Measurements from ENCODE around the gene PRR19. TPM values are rescaled to one million over a fixed set of nuclear protein-coding genes. Genes with fewer than 3 reads are reported as not detected.

The PRR19 gene
- polyA plus RNA-seq, 1 donor, result 0.91 TPM

GRCh38 chr19:42351079-42351735 lies 49.3 kb downstream of the PRR19 start:
- H3K4me1 ChIP-seq (ENCODE audit: control insufficient read depth, insufficient read depth, low read length), result no peaks in the 10 kb centered on the region
- H3K36me3 ChIP-seq (ENCODE audit: control insufficient read depth, insufficient read depth, low read length), result peaks cover 70% of the 10 kb centered on the region
- no peak overlapping the region for H3K4me3 ChIP-seq (ENCODE audit: low read length)
- WGBS (ENCODE audit: insufficient coverage, low lambda C conversion rate), result no CpG with 5 or more reads among the region's 21 CpGs
- no peak overlapping the region for H3K27ac ChIP-seq (ENCODE audit: low read length)
- no peaks in the 10 kb centered on the region for H3K27me3 ChIP-seq (ENCODE audit: control insufficient read depth, insufficient read depth, low read length)
- H3K9me3 ChIP-seq (ENCODE audit: control insufficient read depth, low read depth, low read length), result no peaks in the 10 kb centered on the region
- DNase-seq, result no peak

- WGBS (ENCODE audit: insufficient coverage, low lambda C conversion rate), result no CpG with 5 or more reads among the region's 31 CpGs
- H3K27me3 ChIP-seq (ENCODE audit: control insufficient read depth, insufficient read depth, low read length), result no peaks in the 10 kb centered on the region
- H3K36me3 ChIP-seq (ENCODE audit: control insufficient read depth, insufficient read depth, low read length), result peaks cover 83% of the 10 kb centered on the region
- H3K27ac ChIP-seq (ENCODE audit: low read length), result no peak overlapping the region
- no peaks in the 10 kb centered on the region for H3K9me3 ChIP-seq (ENCODE audit: control insufficient read depth, low read depth, low read length)
- no peak overlapping the region for H3K4me3 ChIP-seq (ENCODE audit: low read length)
- no peak for DNase-seq
- H3K4me1 ChIP-seq (ENCODE audit: control insufficient read depth, insufficient read depth, low read length), result no peaks in the 10 kb centered on the region
These were observed 50.6 kb downstream of the PRR19 start for GRCh38 chr19:42352301-42353259.

- WGBS (ENCODE audit: insufficient coverage, low lambda C conversion rate), result no CpG with 5 or more reads among the region's 29 CpGs
- no peak for DNase-seq
- no peaks in the 10 kb centered on the region for H3K9me3 ChIP-seq (ENCODE audit: control insufficient read depth, low read depth, low read length)
- no peaks in the 10 kb centered on the region for H3K27me3 ChIP-seq (ENCODE audit: control insufficient read depth, insufficient read depth, low read length)
- H3K27ac ChIP-seq (ENCODE audit: low read length), result no peak overlapping the region
- no peak overlapping the region for H3K4me3 ChIP-seq (ENCODE audit: low read length)
- peaks cover 84% of the 10 kb centered on the region for H3K36me3 ChIP-seq (ENCODE audit: control insufficient read depth, insufficient read depth, low read length)
- H3K4me1 ChIP-seq (ENCODE audit: control insufficient read depth, insufficient read depth, low read length), result peaks cover 5% of the 10 kb centered on the region
These were observed 51.5 kb downstream of the PRR19 start for GRCh38 chr19:42353341-42354015.

GRCh38 chr19:42355896-42356295 lies 54.0 kb downstream of the PRR19 start:
- WGBS (ENCODE audit: insufficient coverage, low lambda C conversion rate), result no CpG with 5 or more reads among the region's 12 CpGs
- Histone ChIP-seq H3K36me3 (ENCODE audit: control insufficient read depth, insufficient read depth, low read length) (peaks cover 79% of the 10 kb centered on the region), H3K27me3 (ENCODE audit: control insufficient read depth, insufficient read depth, low read length) (no peaks in the 10 kb centered on the region), H3K9me3 (ENCODE audit: control insufficient read depth, low read depth, low read length) (no peaks in the 10 kb centered on the region), H3K27ac (ENCODE audit: low read length) (no peak overlapping the region), H3K4me1 (ENCODE audit: control insufficient read depth, insufficient read depth, low read length) (peaks cover 5% of the 10 kb centered on the region), H3K4me3 (ENCODE audit: low read length) (no peak overlapping the region)
- DNase-seq, result no peak

GRCh38 chr19:42356686-42357085 lies 54.8 kb downstream of the PRR19 start:
- Histone ChIP-seq H3K27ac (ENCODE audit: low read length) (no peak overlapping the region), H3K4me1 (ENCODE audit: control insufficient read depth, insufficient read depth, low read length) (peaks cover 5% of the 10 kb centered on the region), H3K4me3 (ENCODE audit: low read length) (no peak overlapping the region), H3K27me3 (ENCODE audit: control insufficient read depth, insufficient read depth, low read length) (no peaks in the 10 kb centered on the region), H3K36me3 (ENCODE audit: control insufficient read depth, insufficient read depth, low read length) (peaks cover 79% of the 10 kb centered on the region), H3K9me3 (ENCODE audit: control insufficient read depth, low read depth, low read length) (no peaks in the 10 kb centered on the region)
- no peak for DNase-seq
- no CpG with 5 or more reads among the region's 15 CpGs for whole genome bisulfite sequencing (ENCODE audit: insufficient coverage, low lambda C conversion rate)

GRCh38 chr19:42357290-42357689 lies 55.4 kb downstream of the PRR19 start:
- no peak overlapping the region for H3K4me3 ChIP-seq (ENCODE audit: low read length)
- H3K36me3 ChIP-seq (ENCODE audit: control insufficient read depth, insufficient read depth, low read length), result peaks cover 80% of the 10 kb centered on the region
- no CpG with 5 or more reads among the region's 12 CpGs for WGBS (ENCODE audit: insufficient coverage, low lambda C conversion rate)

More at GRCh38 chr19:42357290-42357689, 55.4 kb downstream of the PRR19 start:
- Histone ChIP-seq H3K27ac (ENCODE audit: low read length) (no peak overlapping the region), H3K27me3 (ENCODE audit: control insufficient read depth, insufficient read depth, low read length) (no peaks in the 10 kb centered on the region), H3K9me3 (ENCODE audit: control insufficient read depth, low read depth, low read length) (peaks cover under 1% of the 10 kb centered on the region), H3K4me1 (ENCODE audit: control insufficient read depth, insufficient read depth, low read length) (peaks cover 5% of the 10 kb centered on the region)
- DNase-seq, result no peak

Other genes with a start within 250 kb of the PRR19 start
- 4.7 TPM for gene GRIK5, start 231.9 kb upstream of the PRR19 start, polyA plus RNA-seq
- 15.1 TPM for gene ZNF574, start 226.0 kb upstream of the PRR19 start, polyA plus RNA-seq
- gene POU2F2, start 169.7 kb upstream of the PRR19 start, polyA plus RNA-seq, result 2.7 TPM
- gene DEDD2, start 84.5 kb upstream of the PRR19 start, polyA plus RNA-seq, result 30.7 TPM
- gene ZNF526, start 81.8 kb upstream of the PRR19 start, polyA plus RNA-seq, result 9.3 TPM
- gene GSK3A, start 59.5 kb upstream of the PRR19 start, polyA plus RNA-seq, result 70.8 TPM
- gene ERF, start 47.0 kb upstream of the PRR19 start, polyA plus RNA-seq, result 70.3 TPM
- 43.4 TPM for gene CIC, start 32.9 kb upstream of the PRR19 start, polyA plus RNA-seq
- 35.3 TPM for gene PAFAH1B3, start 492 bp downstream of the PRR19 start, polyA plus RNA-seq
- gene TMEM145, start 11.2 kb downstream of the PRR19 start, polyA plus RNA-seq, result 3.3 TPM
- 23.9 TPM for gene MEGF8, start 23.5 kb downstream of the PRR19 start, polyA plus RNA-seq
- 13.5 TPM for gene CNFN, start 88.2 kb downstream of the PRR19 start, polyA plus RNA-seq
- gene LIPE, start 125.3 kb downstream of the PRR19 start, polyA plus RNA-seq, result 13.9 TPM
- gene CXCL17, start 140.8 kb downstream of the PRR19 start, polyA plus RNA-seq, result 0.07 TPM
- gene CEACAM1, start 226.3 kb downstream of the PRR19 start, polyA plus RNA-seq, result 82.0 TPM

Measured in large intestine (tissue), 3 donors.